Smooth muscle cell (in vitro differentiated cells): ENCODE measurements around the gene RIC1. TPM values are rescaled to one million over a fixed set of nuclear protein-coding genes. Genes with fewer than 3 reads are reported as not detected.
"Not testable (repeated sequence)": the region's sequence is repeated elsewhere in the genome, so short reads cannot be mapped to it uniquely, and the experiment has no call there.

Source experiments
- DNase-seq: peaks from one replicate; lab custom pipeline; 2025; ENCODE audit not compliant: unreplicated experiment; lab: John Stamatoyannopoulos, UW
- H2AFZ ChIP-seq: fragments of 200-600 bp; sonication (generic); 2 replicates; pipeline ENCODE4 v1.6.0; 2016; ENCODE audit warnings: antibody characterized with exemption, low read depth, mild to moderate bottlenecking
- H3F3A ChIP-seq: fragments of 200-600 bp; sonication (generic); 2 replicates; pipeline ENCODE4 v1.6.0; 2017; ENCODE audit warnings: antibody characterized with exemption, low read depth
- H3K27ac ChIP-seq: fragments of 200-600 bp; sonication (generic); 2 replicates; pipeline ENCODE4 v1.5.1; 2016; ENCODE audit warnings: low read depth, mild to moderate bottlenecking
- H3K27me3 ChIP-seq: fragments of 200-600 bp; sonication (generic); 2 replicates; pipeline ENCODE4 v1.6.1; 2016; ENCODE audit warnings: low read depth, mild to moderate bottlenecking
- H3K36me3 ChIP-seq: fragments of 200-600 bp; sonication (generic); 2 replicates; pipeline ENCODE4 v1.5.1; 2016; ENCODE audit warnings: low read depth
- H3K4me1 ChIP-seq: fragments of 200-600 bp; sonication (generic); 2 replicates; pipeline ENCODE4 v1.5.1; 2016; ENCODE audit warnings: low read depth
- H3K4me2 ChIP-seq: fragments of 200-600 bp; sonication (generic); 2 replicates; pipeline ENCODE4 v1.6.0; 2016; ENCODE audit warnings: mild to moderate bottlenecking
- H3K4me3 ChIP-seq: fragments of 200-600 bp; sonication (generic); 2 replicates; pipeline ENCODE4 v1.5.1; 2016; ENCODE audit warnings: mild to moderate bottlenecking
- H3K79me2 ChIP-seq: fragments of 200-600 bp; sonication (generic); 2 replicates; pipeline ENCODE4 v1.6.0; 2016; ENCODE audit warnings: low read depth, mild to moderate bottlenecking
- H3K9ac ChIP-seq: fragments of 200-600 bp; sonication (generic); 2 replicates; pipeline ENCODE4 v1.6.0; 2016; ENCODE audit warnings: low read depth
- H3K9me3 ChIP-seq: fragments of 200-600 bp; sonication (generic); replicated peaks from 2 replicates; pipeline ENCODE4 v1.5.1; 2016; ENCODE audit warnings: low read depth
- H4K20me1 ChIP-seq: fragments of 200-600 bp; sonication (generic); 2 replicates; pipeline ENCODE4 v1.6.0; 2016; ENCODE audit warnings: low read depth
- WGBS: methylation state at CpG from one replicate; pipeline ENCODE4 v1.1.7; 2016; ENCODE audit warnings: low lambda C conversion rate; 5-methylcytosine and 5-hydroxymethylcytosine counted together
- polyA plus RNA-seq: library from polyadenylated mRNA; unstranded; fragments of >200 nt; fragmentation: Nextera tagmentation; extraction: Ambion mirVana; gene quantifications from 2 replicates; pipeline ENCODE4 v1.2.1, GENCODE V29; 2016
- total RNA-seq: library from RNA; depleted of rRNA; stranded (reverse); fragments of >200 nt; gene quantifications from 2 replicates; pipeline ENCODE4 v1.2.3, GENCODE V29; 2014
- TF ChIP-seq, protein P1 (sequence below): fragments of 200-600 bp; sonication (generic); IDR thresholded peaks from 2 replicates; pipeline ENCODE4 v1.5.1; 2017; ENCODE audit warnings: borderline replicate concordance, mild to moderate bottlenecking, antibody characterized with exemption; ENCODE audit not compliant: insufficient read depth, poor library complexity, severe bottlenecking

The RIC1 gene
- total and polyA plus RNA-seq, 2 experiments from 2014 or later = 9.9 to 52.4 TPM

GRCh38 chr9:5714501-5715401 lies 85.8 kb downstream of the RIC1 start:
- H3K27ac ChIP-seq = no peak overlapping the region
- H3K9me3 ChIP-seq = no peaks in the 10 kb centered on the region
- peaks cover 12% of the 10 kb centered on the region for H3K79me2 ChIP-seq
- DNase-seq = no peak
- H3K27me3 ChIP-seq = no peaks in the 10 kb centered on the region
- TF ChIP-seq, protein P1, sequence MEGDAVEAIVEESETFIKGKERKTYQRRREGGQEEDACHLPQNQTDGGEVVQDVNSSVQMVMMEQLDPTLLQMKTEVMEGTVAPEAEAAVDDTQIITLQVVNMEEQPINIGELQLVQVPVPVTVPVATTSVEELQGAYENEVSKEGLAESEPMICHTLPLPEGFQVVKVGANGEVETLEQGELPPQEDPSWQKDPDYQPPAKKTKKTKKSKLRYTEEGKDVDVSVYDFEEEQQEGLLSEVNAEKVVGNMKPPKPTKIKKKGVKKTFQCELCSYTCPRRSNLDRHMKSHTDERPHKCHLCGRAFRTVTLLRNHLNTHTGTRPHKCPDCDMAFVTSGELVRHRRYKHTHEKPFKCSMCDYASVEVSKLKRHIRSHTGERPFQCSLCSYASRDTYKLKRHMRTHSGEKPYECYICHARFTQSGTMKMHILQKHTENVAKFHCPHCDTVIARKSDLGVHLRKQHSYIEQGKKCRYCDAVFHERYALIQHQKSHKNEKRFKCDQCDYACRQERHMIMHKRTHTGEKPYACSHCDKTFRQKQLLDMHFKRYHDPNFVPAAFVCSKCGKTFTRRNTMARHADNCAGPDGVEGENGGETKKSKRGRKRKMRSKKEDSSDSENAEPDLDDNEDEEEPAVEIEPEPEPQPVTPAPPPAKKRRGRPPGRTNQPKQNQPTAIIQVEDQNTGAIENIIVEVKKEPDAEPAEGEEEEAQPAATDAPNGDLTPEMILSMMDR = peak; percentile 28
- H3K36me3 ChIP-seq = peaks cover 8% of the 10 kb centered on the region
- WGBS = 92% methylated on average over 4 of the region's 4 CpGs
- H3K4me1 ChIP-seq = no peaks in the 10 kb centered on the region
- H2AFZ ChIP-seq = no peak overlapping the region
- H4K20me1 ChIP-seq = peaks cover 11% of the 10 kb centered on the region
- no peak overlapping the region for H3K4me3 ChIP-seq
- no peak overlapping the region for H3K9ac ChIP-seq
- peaks cover 3% of the 10 kb centered on the region for H3F3A ChIP-seq
- no peak overlapping the region for H3K4me2 ChIP-seq

GRCh38 chr9:5715548-5716127 lies 86.7 kb downstream of the RIC1 start:
- no peak overlapping the region for H3K27ac ChIP-seq
- H3F3A ChIP-seq = peaks cover 3% of the 10 kb centered on the region
- 100% methylated on average over 4 of the region's 5 CpGs for WGBS

DNA sequence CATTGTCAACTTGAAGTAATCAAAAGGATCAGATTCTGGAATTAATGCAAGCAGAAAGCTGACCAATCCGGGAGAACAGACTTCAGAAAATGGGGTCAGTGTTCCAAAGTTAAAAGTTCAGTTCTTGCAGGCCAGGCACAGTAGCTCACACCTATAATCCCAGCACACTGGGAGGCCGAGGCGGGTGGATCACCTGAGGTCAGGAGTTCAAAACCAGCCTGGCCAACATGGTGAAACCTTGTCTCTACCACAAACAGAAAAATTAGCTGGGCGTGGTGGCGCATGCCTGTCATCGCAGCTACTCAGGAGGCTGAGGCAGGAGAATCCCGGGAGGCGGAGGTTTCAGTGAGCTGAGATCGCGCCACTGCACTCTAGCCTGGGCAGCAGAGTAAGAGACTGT lies 88.5 kb downstream of the RIC1 start:
- Histone ChIP-seq H3K36me3 (peaks cover 16% of the 10 kb centered on the region), H4K20me1 (peaks cover 11% of the 10 kb centered on the region)
- not testable (repeated sequence) for H3K4me1 ChIP-seq, H3K9ac ChIP-seq, H3K27me3 ChIP-seq, H3K4me3 ChIP-seq, H3K9me3 ChIP-seq, H2AFZ ChIP-seq, DNase-seq, H3K79me2 ChIP-seq, H3K4me2 ChIP-seq, H3K27ac ChIP-seq, H3F3A ChIP-seq
- 96% methylated on average over 10 of the region's 10 CpGs for WGBS

More at GRCh38 chr9:5715548-5716127, 86.7 kb downstream of the RIC1 start:
- Histone ChIP-seq H3K4me2 (no peak overlapping the region), H3K4me1 (no peaks in the 10 kb centered on the region), H3K4me3 (no peak overlapping the region), H3K27me3 (no peaks in the 10 kb centered on the region), H3K79me2 (peaks cover 11% of the 10 kb centered on the region), H4K20me1 (peaks cover 11% of the 10 kb centered on the region), H2AFZ (no peak overlapping the region), H3K9me3 (no peaks in the 10 kb centered on the region), H3K9ac (no peak overlapping the region), H3K36me3 (peaks cover 3% of the 10 kb centered on the region)
- DNase-seq = no peak
- TF ChIP-seq, protein P1 = no peak

DNA sequence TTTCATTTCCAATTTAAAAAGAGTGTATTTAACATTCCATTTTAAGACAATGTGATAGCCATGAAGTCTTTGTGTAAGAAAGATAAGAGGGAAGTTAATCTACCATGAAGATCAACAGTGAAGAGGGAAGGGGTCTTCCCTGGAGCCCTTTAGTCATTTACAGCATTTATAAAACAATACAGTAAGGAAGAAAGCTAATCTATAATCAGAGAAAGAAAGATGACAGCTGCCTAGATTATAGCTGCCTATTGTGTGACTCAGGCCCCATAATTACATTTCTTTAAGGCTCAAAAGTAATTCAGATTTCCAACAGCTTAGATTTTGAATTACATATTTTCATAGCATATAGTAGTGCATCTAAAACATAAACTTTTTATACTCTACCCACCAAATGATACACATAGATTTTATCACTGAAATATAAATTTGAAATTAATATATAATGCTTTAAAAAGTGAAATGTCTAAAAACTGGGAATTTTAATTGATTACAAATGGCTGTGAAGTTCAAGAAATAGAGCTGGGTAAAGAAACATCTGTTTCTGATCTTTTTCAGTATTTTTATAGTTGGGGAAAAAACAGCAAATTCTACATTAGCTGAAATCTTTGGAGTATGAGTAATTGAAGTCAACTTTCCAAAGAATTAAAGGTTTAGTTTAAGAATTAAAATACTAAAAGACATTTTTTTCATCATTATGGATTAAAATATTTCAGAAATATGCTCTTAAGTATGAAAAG lies 89.6 kb downstream of the RIC1 start:
- Histone ChIP-seq H3K4me3 (no peak overlapping the region), H4K20me1 (peaks cover 11% of the 10 kb centered on the region), H3K79me2 (peaks cover 4% of the 10 kb centered on the region), H3K27me3 (no peaks in the 10 kb centered on the region), H3K4me2 (no peak overlapping the region), H3K27ac (peak overlapping the region; percentile 33), H2AFZ (no peak overlapping the region), H3K9me3 (no peaks in the 10 kb centered on the region), H3K36me3 (peaks cover 26% of the 10 kb centered on the region), H3F3A (peaks cover 3% of the 10 kb centered on the region), H3K4me1 (no peaks in the 10 kb centered on the region), H3K9ac (no peak overlapping the region)
- TF ChIP-seq, protein P1 = no peak
- DNase-seq = no peak
